Fibroblast of lung (primary cell): ENCODE results near the gene CLDN3. TPM values are rescaled to one million over a fixed set of nuclear protein-coding genes. Genes with fewer than 3 reads are reported as not detected.

Experiments used
- DNase-seq, 2 donors: peaks; one replicate each; pipeline versions ENCODE4 v3.0.0 to v3.0.0-alpha.2; 2010; ENCODE audit warnings: low read depth in 2 of 2
- H2AFZ ChIP-seq: 2 replicates; pipeline ENCODE4 v1.5.1; 2012; ENCODE audit warnings: low read length, control low read depth, inconsistent platforms
- H3K27ac ChIP-seq: 2 replicates; pipeline ENCODE4 v1.5.1; 2011; ENCODE audit warnings: low read length, control low read depth; ENCODE audit not compliant: insufficient read depth
- H3K27me3 ChIP-seq: 2 replicates; pipeline ENCODE4 v1.5.1; 2011; ENCODE audit warnings: mild to moderate bottlenecking, low read length; ENCODE audit not compliant: control insufficient read depth, insufficient read depth
- H3K36me3 ChIP-seq: 2 replicates; pipeline ENCODE4 v1.5.1; 2011; ENCODE audit warnings: low read length; ENCODE audit not compliant: control insufficient read depth, insufficient read depth
- H3K4me1 ChIP-seq: 2 replicates; pipeline ENCODE4 v1.5.1; 2011; ENCODE audit warnings: low read length; ENCODE audit not compliant: control insufficient read depth, insufficient read depth; ENCODE audit errors: extremely low read depth
- H3K4me2 ChIP-seq: 2 replicates; pipeline ENCODE4 v1.5.1; 2011; ENCODE audit warnings: low read length, control low read depth; ENCODE audit not compliant: insufficient read depth; ENCODE audit errors: extremely low read depth
- H3K4me3 ChIP-seq, 4 experiments: fragments of 200-600 bp in 1 of 4; sonication (generic) in 1 of 4; replicated peaks in 1 of 4; 2 replicates each; pipeline ENCODE4 v1.5.1; 2011 to 2016; ENCODE audit warnings: low read length in 4 of 4, low read depth in 3 of 4, mild to moderate bottlenecking in 3 of 4, control low read depth in 2 of 4, inconsistent platforms in 1 of 4, mixed read lengths in 1 of 4; ENCODE audit not compliant: insufficient read depth in 1 of 4; ENCODE audit errors: control extremely low read depth in 1 of 4
- H3K79me2 ChIP-seq: 2 replicates; pipeline ENCODE4 v1.5.1; 2012; ENCODE audit warnings: mild to moderate bottlenecking, low read length, inconsistent platforms; ENCODE audit not compliant: control insufficient read depth, insufficient read depth
- H3K9ac ChIP-seq: 2 replicates; pipeline ENCODE4 v1.5.1; 2011; ENCODE audit warnings: mild to moderate bottlenecking, low read length, control low read depth; ENCODE audit not compliant: insufficient read depth
- H3K9me3 ChIP-seq: 2 replicates; pipeline ENCODE4 v1.5.1; 2012; ENCODE audit warnings: low read depth, low read length; ENCODE audit not compliant: control insufficient read depth, insufficient read depth
- H4K20me1 ChIP-seq: 2 replicates; pipeline ENCODE4 v1.5.1; 2011; ENCODE audit warnings: low read length; ENCODE audit not compliant: control insufficient read depth, insufficient read depth; ENCODE audit errors: extremely low read depth
- CTCF ChIP-seq, 2 donors: IDR thresholded peaks in 1 of 2; conservative IDR thresholded peaks in 1 of 2; 1 replicate in 1 of 2; 2 replicates in 1 of 2; pipeline ENCODE4 v1.5.1; 2011 to 2012; ENCODE audit warnings: low read length in 2 of 2, control low read depth in 1 of 2, inconsistent platforms in 1 of 2, low read depth in 1 of 2, mild to moderate bottlenecking in 1 of 2
- EZH2 ChIP-seq: IDR thresholded peaks from 2 replicates; pipeline ENCODE4 v1.5.1; 2012; ENCODE audit warnings: low read length, control low read depth, mild to moderate bottlenecking; ENCODE audit errors: missing control alignments
- polyA plus RNA-seq, 2 donors: library from polyadenylated mRNA; depleted of rRNA in 1 of 2; stranded (reverse) in 1 of 2; unstranded in 1 of 2; fragments of >200 nt; gene quantifications; 2 replicates each; pipeline ENCODE4 v1.2.1, GENCODE V29; 2011 to 2012; ENCODE audit warnings: missing spikeins in 1 of 2
- total RNA-seq: library from RNA; depleted of rRNA; stranded (reverse); fragments of >200 nt; gene quantifications from 2 replicates; pipeline ENCODE4 v1.2.1, GENCODE V29; 2014

Gene CLDN3
- total and polyA plus RNA-seq, 2 donors (not counting 1 experiment from before 2014, with no cell fraction given): not detected

- H3K9me3 ChIP-seq: no peaks in the 10 kb centered on the region
- no peak overlapping the region for H3K4me3 ChIP-seq
- H2AFZ ChIP-seq: no peak overlapping the region
- no peak overlapping the region for H3K9ac ChIP-seq
- TF ChIP-seq EZH2: no peak
- TF ChIP-seq CTCF (conservative IDR thresholded peaks at IDR 0.05 in 1 of 2, IDR thresholded peaks at IDR 0.05 in 1 of 2; ENCODE audit: low read depth in 1 of 2, low read length in 2 of 2): no peak
- DNase-seq: no peak
- H3K4me2 ChIP-seq: no peak overlapping the region
- no peaks in the 10 kb centered on the region for H4K20me1 ChIP-seq
- no peak overlapping the region for H3K27ac ChIP-seq
- H3K36me3 ChIP-seq: no peaks in the 10 kb centered on the region
- no peaks in the 10 kb centered on the region for H3K79me2 ChIP-seq
- H3K4me1 ChIP-seq: no peaks in the 10 kb centered on the region
- peaks cover 19% of the 10 kb centered on the region for H3K27me3 ChIP-seq
Observed at GRCh38 chr7:73766556-73767229, 3.4 kb downstream of the CLDN3 start.

- TF ChIP-seq CTCF (conservative IDR thresholded peaks at IDR 0.05 in 1 of 2, IDR thresholded peaks at IDR 0.05 in 1 of 2; ENCODE audit: low read depth in 1 of 2, low read length in 2 of 2) (no peak), EZH2 (no peak)
- no peaks in the 10 kb centered on the region for H3K36me3 ChIP-seq
- H3K79me2 ChIP-seq: no peaks in the 10 kb centered on the region
- no peaks in the 10 kb centered on the region for H4K20me1 ChIP-seq
- H3K4me2 ChIP-seq: no peak overlapping the region
- H3K9me3 ChIP-seq: no peaks in the 10 kb centered on the region
- no peak overlapping the region for H3K9ac ChIP-seq
- no peak overlapping the region for H3K27ac ChIP-seq
- H2AFZ ChIP-seq: no peak overlapping the region
- no peak overlapping the region for H3K4me3 ChIP-seq
- no peaks in the 10 kb centered on the region for H3K27me3 ChIP-seq
- H3K4me1 ChIP-seq: no peaks in the 10 kb centered on the region
- no peak for DNase-seq
Observed at GRCh38 chr7:73762659-73762999, 7.4 kb downstream of the CLDN3 start.

- Histone ChIP-seq H4K20me1 (no peaks in the 10 kb centered on the region), H3K27me3 (no peaks in the 10 kb centered on the region), H3K79me2 (no peaks in the 10 kb centered on the region), H3K4me2 (no peak overlapping the region), H3K9ac (no peak overlapping the region), H3K27ac (no peak overlapping the region), H3K4me1 (no peaks in the 10 kb centered on the region), H3K4me3 (no peak overlapping the region), H3K36me3 (no peaks in the 10 kb centered on the region), H3K9me3 (no peaks in the 10 kb centered on the region), H2AFZ (no peak overlapping the region)
- TF ChIP-seq CTCF (conservative IDR thresholded peaks at IDR 0.05 in 1 of 2, IDR thresholded peaks at IDR 0.05 in 1 of 2; ENCODE audit: low read depth in 1 of 2, low read length in 2 of 2) (no peak), EZH2 (no peak)
- no peak for DNase-seq
Observed at GRCh38 chr7:73761854-73762658, 8.0 kb downstream of the CLDN3 start.
